NCI-H526 treated with DMSO at 0.1 percent for 48 hours (cell line): ENCODE results near the gene NCF1.
"Not testable (repeated sequence)": the region's sequence is repeated elsewhere in the genome, so short reads cannot be mapped to it uniquely, and the experiment has no call there.

Experiments used
- DNase-seq: peaks from one replicate; lab custom pipeline; 2025; lab: John Stamatoyannopoulos, UW

NCF1 gene

DNA sequence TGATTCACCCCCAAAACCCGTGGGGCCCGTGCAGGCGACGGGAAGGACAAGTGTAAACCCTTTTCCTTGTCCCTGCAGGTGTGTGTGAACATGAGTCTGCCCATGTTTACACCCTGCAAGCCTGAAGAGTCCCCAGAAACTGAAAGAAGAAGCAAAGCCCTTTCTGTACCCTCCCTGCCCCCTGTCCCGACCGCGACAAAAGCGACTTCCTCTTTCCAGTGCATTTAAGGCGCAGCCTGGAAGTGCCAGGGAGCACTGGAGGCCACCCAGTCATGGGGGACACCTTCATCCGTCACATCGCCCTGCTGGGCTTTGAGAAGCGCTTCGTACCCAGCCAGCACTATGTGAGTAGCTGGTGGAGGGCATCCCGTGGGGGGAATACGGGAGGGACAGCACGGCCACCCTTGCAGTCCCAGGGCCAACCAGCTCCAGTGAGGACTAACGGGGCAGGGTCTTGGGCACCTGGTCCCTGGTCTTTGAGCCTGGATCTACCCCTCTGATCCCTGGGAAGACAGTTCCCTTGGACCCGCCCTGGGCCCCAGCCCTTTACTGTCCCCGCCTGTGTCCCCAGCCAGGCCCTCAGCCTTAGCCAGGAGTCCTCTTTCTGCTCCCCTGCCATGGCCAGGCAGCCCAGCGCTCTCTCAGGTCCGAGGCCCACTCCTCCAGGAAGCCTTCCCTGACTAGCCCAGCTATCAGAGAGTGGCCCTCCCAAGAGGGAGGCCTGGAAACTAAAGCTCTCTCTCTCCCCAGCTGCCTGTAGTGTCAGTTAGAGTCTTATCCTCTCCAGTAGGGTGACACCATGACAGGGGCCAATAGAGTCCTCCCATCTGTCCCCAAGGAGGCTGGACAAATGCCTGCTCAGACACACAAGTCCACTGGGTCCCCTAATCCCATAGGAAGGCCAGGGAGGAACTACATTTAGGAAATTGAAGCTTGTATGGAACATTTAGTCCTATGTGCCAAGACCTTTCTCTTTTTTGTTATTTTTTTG, at the start of gene NCF1:
Gene NCF1, plus strand, starts transcription at position 252 of the 991 bp plus-strand sequence. Its CDS starts 21 bp downstream, at position 273.
- DNase-seq, result not testable (repeated sequence)

DNA sequence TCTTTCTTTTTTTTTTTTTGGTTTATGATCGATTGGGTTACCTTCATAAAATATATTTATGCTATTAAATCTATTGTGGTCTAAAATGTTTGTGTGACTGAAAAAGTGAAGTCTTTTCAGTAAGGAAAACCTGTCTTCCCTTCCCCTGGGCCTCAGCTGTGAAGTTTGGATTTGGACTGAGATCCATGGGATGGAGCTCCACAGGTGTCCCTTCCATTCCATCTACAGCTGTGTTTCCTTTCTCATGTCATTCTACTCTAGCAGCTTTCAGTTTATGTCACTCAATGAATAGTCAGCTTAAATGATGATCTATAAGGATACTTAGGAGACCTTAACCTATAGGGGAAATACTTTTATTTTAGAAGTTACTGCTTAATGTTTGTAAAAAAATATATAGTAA, 48.0 kb upstream of the NCF1 start:
- no peak for DNase-seq

DNA sequence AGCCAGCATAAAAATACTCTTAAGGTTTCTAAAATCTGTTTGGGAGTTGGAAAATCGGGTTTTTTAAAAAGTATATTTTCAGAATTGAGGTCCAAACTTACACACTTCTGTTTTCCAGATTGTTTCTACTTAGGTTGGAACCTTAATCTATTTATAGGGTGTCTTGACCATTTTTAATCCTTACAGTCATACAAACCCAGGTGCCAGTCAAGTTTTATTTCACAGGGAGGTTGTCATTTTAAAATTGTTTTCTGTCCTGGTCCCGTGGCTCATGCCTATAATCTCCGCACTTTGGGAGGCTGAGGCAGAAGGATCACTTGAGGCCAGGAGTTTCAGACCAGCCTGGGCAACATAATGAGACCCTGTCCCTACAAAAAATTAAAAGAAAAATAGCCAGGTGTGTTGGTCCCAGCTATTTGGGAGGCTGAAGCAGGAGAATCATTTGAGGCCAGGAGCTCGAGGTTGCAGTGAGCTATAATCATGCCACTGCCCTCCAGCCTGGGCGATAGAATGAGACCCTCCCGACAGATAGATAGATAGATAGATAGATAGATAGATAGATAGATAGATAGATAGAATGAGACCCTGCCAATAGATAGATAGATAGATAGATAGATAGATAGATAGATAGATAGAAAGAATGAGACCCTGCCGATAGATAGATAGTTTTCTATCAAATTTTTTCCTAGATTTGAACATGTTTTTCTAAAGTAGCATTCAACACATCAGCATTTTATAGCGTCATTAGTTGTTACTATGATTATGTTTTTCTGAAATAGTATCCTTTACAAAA, 47.3 kb upstream of the NCF1 start:
- DNase-seq, result no peak

DNA sequence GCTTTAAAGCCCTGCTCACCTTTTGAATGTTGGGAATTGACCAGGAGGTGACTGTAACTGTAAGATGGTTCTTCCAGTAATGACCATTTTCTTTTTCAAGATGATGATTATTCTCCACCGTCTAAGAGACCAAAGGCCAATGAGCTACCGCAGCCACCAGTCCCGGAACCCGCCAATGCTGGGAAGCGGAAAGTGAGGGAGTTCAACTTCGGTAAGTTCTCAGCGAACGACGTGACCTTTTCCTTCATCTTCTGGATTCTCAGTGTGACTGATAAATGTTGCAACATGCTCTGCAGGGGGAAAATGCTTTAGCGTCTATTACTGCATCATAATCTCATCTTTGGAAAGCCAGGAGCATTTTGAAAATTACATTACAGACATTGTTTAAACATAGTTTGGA, 45.1 kb upstream of the NCF1 start:
- not testable (repeated sequence) for DNase-seq

DNA sequence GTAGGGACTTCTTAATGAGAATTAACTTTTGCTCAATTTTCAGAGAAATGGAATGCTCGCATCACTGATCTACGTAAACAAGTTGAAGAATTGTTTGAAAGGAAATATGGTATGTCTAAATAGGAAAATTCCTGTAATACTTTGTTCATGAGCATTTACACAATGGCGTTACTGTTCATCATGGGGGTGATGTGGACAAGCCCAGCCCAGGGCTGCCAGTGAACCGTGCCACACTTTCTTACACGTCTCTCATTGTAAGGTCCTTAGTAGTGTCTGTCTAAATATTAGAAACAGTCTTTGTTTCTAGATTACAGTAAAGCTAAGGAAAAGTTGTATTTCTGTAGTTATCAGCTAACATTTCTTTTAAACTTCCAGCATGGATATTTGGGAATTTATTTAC, 43.6 kb upstream of the NCF1 start:
- not testable (repeated sequence) for DNase-seq

- DNase-seq, result not testable (repeated sequence)
These were observed 33.7 kb upstream of the NCF1 start for GRCh38 chr7:74739974-74740703.

GRCh38 chr7:74743936-74744557, 29.8 kb upstream of the NCF1 start:
- DNase-seq, result not testable (repeated sequence)

GRCh38 chr7:74753921-74754482, 19.8 kb upstream of the NCF1 start:
- not testable (repeated sequence) for DNase-seq

DNA sequence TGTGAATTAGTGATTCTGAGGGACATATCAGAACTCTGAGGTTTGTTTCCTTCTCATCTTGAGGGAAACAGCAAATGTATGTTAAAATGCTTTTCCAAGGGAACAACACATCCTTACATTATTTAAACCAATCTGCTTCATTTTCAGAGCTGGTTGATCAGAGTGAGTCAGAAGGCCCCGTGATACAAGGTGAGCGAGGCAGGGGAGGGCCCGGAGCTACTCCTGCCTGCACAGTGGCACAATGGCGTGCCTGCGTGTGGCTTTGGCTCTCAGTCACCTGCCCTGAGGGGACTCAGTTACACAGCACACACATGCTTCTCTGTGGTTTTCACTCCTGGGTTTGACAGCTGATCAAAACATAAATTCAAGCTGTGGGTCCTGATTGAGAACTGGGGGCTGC, 17.1 kb upstream of the NCF1 start:
- not testable (repeated sequence) for DNase-seq

GRCh38 chr7:74758268-74758667, 15.5 kb upstream of the NCF1 start:
- DNase-seq, result not testable (repeated sequence)

DNA sequence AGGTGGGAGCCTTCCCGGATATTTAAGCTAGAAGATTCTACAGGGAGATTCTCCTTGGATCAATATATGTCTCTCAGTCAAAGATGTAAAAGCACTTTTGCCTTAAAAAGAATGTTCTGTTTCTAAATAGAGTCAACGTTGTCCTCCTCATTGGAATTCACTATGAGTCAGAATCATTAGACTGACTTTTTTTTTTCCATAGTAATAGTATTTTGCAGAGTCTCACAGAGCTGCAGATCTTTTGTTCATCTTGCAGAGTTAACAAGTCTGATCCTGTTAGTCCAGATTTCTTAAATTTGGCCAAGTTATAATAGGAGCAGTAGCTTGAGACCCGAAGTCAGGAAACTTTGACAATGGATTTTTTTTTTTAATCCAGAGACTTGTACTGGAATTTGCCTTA, 14.8 kb upstream of the NCF1 start:
- DNase-seq, result not testable (repeated sequence)

- not testable (repeated sequence) for DNase-seq
These were observed 8.4 kb upstream of the NCF1 start for GRCh38 chr7:74765205-74765918.

DNA sequence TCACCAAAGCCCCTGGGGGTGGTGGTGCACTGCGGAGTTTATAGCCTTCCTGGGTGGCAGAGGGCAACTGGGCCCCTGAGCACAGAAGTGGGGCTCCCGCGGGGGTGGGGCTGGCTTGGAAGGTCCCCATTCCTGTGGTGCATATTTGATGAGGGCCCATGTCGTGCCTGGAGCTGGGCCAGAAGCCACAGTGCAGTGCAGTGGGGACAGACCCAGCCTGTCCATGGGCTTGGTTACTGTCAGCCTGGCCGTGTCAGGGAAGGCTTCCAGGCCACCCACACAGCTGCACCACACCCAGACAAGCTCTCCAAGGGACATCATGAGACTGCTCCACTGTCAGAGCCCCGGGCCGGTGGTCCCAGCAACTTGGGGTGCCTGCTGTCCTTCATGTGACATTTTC, 7.3 kb upstream of the NCF1 start:
- not testable (repeated sequence) for DNase-seq

GRCh38 chr7:74766991-74767390, 6.8 kb upstream of the NCF1 start:
- DNase-seq, result not testable (repeated sequence)

DNA sequence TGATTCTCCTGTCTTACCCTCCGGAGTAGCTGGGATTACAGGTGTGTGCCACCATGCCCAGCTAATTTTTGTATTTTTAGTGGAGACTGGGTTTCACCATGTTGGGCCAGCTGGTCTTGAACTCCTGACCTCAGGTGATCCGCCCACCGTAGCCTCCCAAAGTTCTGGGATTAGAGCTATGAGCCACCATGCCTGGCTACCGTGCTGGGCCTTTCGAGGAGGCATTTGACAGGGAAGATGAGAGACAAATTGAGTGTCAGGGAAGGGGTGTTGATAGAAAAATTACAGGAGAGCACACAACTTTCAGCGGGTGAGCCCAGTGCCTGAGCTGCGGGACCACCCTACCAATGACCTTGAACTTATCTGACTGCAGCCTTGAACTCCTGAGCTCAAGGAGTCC, 3.7 kb upstream of the NCF1 start:
- not testable (repeated sequence) for DNase-seq

GRCh38 chr7:74772093-74772492, 1.7 kb upstream of the NCF1 start:
- DNase-seq, result not testable (repeated sequence)

DNA sequence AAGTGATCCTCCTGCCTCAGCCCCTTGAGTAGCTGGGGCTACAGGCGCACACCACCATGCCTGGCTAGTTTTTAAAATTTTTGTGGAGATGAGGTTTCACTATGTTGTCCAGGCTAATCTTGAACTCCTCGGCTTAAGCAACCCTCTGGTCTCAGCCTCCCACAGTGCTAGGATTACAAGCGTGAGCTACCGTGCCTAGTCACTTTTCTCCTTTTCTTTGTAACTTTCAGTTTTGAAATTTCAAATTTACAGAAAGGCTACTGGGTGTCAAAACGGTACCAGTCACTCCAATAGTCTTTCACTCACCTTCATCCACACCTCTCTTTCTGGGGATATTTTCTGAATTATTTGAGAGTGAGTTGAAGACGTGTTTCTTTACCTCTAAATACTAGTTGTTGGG, 1.3 kb downstream of the NCF1 start:
- not testable (repeated sequence) for DNase-seq

GRCh38 chr7:74779053-74779452, 5.2 kb downstream of the NCF1 start:
- DNase-seq, result not testable (repeated sequence)

- DNase-seq, result not testable (repeated sequence)
These were observed 7.9 kb downstream of the NCF1 start for GRCh38 chr7:74781746-74782145.

GRCh38 chr7:74783595-74783994, 9.8 kb downstream of the NCF1 start:
- DNase-seq, result not testable (repeated sequence)
